Astrocyte (in vitro differentiated cells and primary cell): ENCODE data around the gene SLC25A21.

Source experiments
- EZH2 ChIP-seq: IDR thresholded peaks from 2 replicates; pipeline ENCODE4 v1.6.1; 2012; ENCODE audit warnings: mild to moderate bottlenecking, low read length, inconsistent platforms; ENCODE audit not compliant: insufficient read depth
- TF ChIP-seq, protein P1 (sequence below): IDR thresholded peaks from 2 replicates; pipeline ENCODE4 v1.5.1; 2011; ENCODE audit warnings: low read depth, mild to moderate bottlenecking, inconsistent platforms, low read length, moderate library complexity; ENCODE audit not compliant: insufficient read depth

- TF ChIP-seq, protein P1, sequence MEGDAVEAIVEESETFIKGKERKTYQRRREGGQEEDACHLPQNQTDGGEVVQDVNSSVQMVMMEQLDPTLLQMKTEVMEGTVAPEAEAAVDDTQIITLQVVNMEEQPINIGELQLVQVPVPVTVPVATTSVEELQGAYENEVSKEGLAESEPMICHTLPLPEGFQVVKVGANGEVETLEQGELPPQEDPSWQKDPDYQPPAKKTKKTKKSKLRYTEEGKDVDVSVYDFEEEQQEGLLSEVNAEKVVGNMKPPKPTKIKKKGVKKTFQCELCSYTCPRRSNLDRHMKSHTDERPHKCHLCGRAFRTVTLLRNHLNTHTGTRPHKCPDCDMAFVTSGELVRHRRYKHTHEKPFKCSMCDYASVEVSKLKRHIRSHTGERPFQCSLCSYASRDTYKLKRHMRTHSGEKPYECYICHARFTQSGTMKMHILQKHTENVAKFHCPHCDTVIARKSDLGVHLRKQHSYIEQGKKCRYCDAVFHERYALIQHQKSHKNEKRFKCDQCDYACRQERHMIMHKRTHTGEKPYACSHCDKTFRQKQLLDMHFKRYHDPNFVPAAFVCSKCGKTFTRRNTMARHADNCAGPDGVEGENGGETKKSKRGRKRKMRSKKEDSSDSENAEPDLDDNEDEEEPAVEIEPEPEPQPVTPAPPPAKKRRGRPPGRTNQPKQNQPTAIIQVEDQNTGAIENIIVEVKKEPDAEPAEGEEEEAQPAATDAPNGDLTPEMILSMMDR: peak; percentile 7
- no peak for TF ChIP-seq EZH2
Observed at GRCh38 chr14:37198273-37198598, 25.8 kb upstream of the SLC25A21 start.
